NCI-H2196 (cell line): Measurements from ENCODE around the gene ZNF138.
A peak's percentile ranks its signal among the peaks of the same experiment; 100 is the strongest.

Experiments used
- DNase-seq: peaks from one replicate; lab custom pipeline; 2025; ENCODE audit not compliant: unreplicated experiment; lab: John Stamatoyannopoulos, UW

Gene ZNF138

DNA sequence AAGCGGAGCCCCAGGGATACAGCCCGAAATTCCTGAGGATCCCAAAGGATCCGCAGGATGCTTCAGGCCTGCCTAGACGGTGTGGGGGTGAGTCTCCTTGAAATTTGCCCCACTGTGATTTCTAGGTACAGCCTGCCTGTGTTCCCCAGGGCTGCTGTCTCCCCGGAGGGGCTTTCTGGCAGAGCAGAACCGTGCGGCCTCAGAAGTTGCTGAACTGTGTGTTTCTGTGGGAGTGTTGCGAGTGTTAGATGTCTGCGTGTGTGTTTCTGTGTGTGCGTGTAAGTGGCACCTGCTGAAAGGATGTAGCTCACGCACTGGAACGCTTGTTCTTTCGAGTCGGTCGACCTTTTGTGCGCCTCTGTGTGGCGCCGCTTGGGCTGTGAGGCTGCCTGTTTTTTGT, 81.0 kb downstream of the ZNF138 start:
- DNase-seq = no peak

DNA sequence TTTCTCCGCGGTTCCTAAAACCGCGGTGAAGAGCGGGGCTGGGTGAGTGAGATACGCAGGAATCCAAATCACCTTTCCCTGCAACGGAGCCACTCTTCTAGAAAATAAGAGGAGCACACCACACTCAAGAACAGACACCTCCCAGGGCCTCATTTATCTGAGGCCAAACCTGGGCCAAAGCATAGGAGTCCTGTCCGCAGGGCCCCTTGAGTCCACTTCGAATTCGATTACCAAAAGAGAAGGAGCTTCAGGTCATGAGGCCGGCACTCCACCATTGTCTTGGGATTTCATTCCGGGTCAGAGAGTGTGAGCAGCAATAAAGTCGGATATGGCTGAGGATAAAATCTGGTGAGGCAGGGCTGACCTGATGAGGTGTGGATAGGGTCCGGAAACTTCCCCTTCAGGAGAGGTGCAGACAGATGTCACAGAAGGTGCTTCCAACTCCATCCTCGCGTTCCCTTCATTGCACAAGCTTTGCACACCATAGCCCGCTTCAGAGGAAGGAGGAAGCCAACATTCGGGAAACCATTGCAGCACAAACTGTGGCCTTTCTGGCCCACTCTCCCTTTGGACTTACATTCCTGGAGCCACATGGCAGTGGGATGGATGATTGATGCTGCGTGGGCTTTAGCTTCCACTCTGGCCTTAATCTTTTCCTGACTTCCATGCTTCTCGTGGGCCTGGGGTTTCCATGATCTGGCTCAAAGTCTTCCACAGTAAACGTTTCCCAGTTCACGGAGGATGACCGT, 81.6 kb downstream of the ZNF138 start:
- DNase-seq = no peak

DNA sequence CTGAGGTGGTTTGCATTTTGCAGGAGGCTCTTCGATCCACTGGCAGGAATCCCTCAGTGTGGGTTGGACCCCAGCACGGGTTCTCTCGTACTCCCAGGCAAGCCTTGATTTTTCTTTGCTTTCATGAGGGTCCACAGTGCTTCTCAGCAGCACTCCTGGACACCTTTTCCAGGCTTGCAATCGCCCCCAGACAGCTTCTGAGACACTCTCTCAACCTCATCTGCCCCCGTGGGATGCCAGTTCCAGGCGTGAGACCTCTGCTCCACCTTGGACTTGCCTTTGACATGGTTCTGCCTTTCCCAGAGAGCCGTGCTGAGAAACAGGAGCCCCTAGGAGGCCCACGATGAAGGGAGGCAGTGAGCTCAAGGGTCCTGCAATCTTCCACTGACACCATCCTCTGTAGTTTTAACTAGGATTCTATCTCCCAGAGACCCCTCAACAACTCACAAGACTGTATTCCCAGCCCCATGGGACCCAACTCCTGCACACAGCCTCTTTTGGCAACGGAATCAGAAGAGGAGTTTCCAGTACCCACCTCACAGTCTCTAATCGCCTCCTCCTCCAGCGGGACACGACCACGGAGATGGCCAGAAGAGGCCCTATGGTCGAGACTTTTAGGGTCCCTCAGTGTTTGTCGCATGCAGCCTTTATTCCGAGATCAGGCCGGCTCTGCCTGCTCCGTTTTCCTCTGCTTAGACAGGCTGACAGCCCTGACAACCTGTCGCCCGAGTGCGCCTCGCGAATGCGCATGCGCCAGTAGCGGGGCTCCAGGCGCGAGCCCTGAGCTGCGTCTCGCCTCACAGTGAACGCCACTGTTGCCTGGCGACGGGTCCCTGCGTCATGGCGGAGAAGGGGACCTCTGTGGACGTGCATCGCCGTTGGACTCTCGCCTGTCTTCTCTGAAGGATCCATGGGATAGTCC, 82.8 kb downstream of the ZNF138 start:
- DNase-seq = peak; percentile 35

DNA sequence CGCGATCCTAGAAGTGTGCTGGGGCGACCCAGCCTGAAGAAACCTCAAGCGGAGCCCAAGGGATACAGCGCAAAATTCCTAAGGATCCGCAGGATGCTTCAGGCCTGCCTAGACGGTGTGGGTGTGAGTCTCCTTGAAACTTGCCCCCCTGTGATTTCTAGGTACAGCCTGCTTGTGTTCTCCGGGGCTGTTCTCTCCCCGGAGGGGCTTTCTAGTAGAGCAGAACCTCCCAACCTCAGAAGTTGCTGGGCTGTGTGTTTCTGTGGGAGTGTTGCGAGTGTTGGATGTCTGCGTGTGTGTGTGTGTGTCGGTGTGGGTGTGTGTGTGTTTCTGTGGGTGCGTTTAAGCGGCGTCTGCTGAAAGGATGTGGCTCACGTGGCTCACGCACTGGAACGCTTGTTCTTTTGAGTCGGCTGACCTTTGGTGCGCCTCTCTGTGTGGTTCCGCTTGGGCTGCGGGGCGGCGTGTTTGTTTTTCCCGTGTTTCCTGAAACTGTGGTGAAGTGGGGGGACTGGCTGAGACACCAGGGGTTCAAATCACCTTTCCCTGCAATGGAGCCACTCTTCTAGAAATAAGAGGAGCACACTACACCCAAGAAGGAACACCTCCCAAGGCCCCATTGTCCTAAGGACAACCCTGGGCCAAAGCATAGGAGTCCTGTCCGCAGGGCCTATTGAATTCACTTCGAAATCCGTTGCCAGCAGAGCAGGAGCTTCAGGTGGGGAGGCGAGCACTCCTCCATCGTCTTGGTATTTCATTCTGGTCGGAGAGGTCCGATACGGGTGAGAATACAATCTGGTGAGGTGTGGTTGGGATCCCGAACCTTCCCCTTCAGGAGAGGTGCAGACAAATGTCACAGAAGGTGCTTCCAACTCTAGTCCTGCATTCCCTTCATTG, 83.7 kb downstream of the ZNF138 start:
- DNase-seq = no peak

DNA sequence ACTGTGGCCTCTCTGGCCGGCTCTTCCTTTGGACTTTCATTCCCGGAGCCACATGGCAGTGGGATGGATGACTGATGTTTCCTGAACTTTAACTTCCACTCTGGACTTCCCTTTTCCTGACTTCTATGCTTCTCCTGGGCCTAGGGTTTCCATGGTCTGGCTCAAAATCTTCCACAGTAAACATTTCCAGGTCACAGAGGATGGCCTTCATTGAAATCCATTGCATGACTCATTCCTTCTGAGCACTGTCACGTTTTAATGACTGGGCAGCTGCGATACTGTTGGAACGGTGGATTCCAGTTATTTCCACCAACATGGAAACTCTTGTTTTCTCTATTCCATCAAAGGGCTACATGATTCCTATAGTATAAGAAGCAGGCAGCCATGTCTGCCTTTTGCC, 84.5 kb downstream of the ZNF138 start:
- DNase-seq = no peak

DNA sequence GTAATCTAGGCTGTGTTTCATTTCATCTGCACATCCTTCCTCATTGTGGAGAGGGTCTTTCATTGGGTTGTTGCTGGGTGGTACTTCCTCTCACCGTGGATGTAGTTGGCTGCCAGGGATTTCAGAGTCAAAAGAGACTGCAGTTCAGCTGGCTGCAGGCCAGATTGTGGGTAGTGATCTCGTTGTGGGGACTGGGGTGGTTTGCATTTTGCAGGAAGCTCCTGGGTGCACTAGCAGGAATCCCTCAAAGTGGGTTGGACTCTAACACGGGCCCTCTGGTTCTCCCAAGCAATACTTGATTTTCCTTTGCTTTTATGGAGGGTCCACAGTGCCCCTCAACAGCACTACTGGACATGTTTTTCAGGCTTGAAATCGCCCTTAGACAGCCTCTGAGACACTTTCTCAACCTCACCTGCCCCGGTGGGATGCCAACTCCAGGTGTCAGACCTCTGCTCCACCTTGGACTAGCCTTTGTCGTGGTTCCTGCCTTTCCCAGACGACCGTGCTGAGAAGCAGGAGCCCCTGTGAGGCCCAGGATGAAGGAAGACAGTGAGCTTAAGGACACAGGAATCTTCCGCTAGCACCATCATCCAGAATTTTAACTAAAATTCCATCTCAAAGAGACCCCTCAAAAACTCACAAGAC, 85.0 kb downstream of the ZNF138 start:
- no peak for DNase-seq

DNA sequence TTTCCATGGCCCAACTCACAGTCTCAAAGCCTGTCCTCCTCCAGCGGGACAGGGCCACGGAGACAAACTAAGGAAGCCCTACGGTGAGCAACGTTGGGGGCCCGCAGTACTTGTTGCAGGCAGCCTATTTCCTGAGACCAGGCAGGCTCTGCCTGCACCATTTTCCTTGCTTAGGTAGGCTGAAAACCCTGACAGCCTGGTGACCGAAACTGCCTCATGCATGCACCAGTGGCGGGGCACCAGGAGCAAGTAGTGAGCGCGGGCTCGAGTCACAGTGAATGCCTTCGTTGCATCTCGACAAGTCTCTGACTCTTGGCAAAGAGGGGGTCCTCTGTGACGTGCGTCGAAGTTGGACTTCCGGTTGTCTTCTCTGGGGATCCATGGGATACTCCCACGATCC, 85.6 kb downstream of the ZNF138 start:
- DNase-seq = no peak

DNA sequence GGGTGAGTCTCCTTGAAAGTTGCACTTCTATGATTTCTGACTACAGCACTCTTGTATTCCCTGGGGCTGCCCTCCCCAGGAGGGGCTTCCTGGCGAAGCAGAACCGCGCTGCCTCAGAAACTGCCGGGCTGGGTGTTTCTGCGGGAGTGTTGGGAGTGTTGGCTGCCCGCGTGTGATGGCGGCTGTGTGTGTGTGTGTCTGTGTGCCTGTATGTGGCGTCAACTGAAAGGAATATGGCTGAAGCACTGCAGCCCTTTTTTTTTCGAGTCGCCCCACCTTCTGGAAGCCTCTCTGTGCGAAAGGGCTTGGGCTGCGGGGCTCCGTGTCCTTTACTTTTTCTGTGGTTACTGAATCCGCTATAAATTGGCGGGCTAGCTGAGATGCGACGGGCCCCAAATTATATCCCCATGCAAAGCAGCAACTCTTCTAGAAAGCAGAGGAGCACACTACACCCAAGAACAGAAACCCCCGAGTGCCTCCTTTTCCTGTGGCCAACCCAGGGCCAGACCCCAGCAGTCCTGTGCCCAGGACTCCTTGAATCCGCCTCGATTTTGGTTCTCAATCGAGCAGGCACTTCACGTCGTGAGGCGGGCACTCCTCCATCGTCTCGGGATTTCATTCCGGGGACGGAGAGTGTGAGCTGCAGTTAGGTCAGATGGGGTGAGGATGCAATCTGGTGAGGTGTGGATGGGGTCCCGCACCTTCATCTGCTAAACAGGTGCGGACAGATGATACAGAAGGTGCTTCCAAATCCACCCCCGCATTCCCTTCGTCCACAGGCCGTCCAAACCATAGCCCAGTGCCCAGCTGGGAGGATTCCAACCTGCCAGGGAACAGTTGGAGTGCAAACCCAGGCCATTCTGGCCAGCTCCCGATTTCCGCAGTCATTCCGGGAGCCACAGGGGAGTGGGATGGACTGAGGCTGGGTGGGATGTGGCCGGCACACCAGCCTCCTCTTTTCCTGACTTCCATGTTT, 86.4 kb downstream of the ZNF138 start:
- no peak for DNase-seq

DNA sequence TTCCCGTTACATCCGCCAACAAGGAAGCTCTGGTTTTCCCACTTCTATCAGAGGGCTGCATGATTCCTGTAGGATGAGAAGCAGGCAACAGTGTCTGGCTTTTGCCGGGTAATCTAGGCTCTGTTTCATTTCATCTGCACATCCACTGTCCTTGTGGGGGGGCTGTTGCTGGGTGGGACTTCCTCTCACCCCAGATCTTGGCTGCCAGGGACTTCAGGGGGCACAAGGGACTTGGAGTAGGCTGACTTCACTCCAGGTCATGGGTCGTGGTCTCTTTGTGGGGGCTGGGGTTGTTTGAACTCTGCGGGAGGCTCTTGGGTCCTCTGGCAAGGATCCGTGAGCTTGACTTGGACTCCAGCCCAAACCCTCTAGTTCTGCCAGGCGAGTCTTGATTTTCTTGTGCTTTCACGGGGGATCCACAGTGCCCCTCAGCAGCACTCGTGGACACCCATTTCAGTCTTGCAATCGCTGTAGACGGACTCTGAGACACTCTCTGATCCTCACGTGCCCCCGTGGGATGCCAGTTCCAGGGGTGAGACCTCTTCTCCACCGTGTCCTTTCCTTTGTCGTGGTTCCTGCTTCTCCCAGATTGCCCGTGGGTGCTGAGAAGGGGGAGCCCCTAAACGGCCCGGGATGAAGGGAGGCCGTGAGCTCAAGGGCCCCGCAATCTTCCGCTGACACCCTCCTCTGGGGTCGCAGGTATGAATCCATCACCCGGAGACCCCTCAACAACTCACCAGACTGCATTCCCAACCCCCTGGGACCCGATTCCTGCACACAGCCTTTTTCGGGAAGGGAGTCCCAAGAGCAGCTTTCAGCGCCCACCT, 87.4 kb downstream of the ZNF138 start:
- DNase-seq = no peak

DNA sequence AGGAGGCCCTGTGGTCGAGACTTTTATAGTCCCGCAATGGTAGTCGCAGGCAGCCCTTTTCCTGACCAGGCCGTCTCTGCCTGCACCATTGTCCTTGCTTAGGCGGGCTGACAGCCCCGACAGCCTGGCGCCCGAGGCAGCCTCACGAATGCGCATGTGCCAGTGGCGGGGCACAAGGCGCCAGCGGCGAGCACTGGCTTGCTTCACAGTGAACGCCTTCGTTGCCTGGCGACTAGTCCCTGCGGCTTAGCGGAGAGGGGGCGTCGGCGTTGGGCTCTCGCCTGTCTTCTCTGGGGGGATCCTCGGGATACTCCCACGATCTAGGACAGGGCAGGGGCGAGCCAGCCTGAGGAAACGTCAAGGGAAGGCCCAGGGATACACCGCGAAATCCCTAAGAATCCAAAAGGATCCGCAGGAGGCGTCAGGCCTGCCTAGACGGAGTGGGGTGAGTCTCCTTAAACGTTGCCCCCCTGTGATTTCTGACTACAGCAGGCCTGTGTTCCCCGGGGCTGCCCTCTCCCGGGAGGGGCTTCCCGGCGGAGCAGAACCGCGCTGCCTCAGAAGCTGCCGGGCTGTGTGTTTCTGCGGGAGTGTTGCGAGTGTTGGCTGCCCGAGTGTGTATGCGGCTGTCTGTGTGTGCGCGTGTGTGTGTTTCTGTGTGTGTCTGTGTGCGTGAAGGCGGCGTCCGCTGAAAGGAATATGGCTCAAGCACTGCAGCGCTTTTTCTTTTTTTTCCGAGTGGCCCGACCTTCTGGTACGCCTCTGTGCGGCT, 88.3 kb downstream of the ZNF138 start:
- DNase-seq = peak; percentile 61
